Measurements from ENCODE around the gene SERPINB8.
"Not testable (repeated sequence)": the region's sequence is repeated elsewhere in the genome, so short reads cannot be mapped to it uniquely, and the experiment has no call there.

The SERPINB8 gene

GRCh38 chr18:63969942-63970808 lies at the start of gene SERPINB8:
SERPINB8 (plus strand) TSS chr18:63970081; CDS start chr18:63978309, 8,228 bp downstream.
- peak; percentile 71 to 85 for DNase-seq

GRCh38 chr18:63922049-63922448 lies 47.8 kb upstream of the SERPINB8 start:
- DNase-seq = no peak

- DNase-seq = no peak
Observed at GRCh38 chr18:63924551-63924950, 45.3 kb upstream of the SERPINB8 start.

- DNase-seq = no peak
Observed at GRCh38 chr18:63928331-63928730, 41.5 kb upstream of the SERPINB8 start.

GRCh38 chr18:63929369-63929768 lies 40.5 kb upstream of the SERPINB8 start:
- DNase-seq = not testable (repeated sequence)

GRCh38 chr18:63930773-63931354 lies 39.0 kb upstream of the SERPINB8 start:
- DNase-seq = no peak

GRCh38 chr18:63936156-63936931 lies 33.5 kb upstream of the SERPINB8 start:
- DNase-seq = peak; percentile 20 to 60

GRCh38 chr18:63936932-63937393 lies 32.9 kb upstream of the SERPINB8 start:
- no peak for DNase-seq

- DNase-seq = no peak
Observed at GRCh38 chr18:63940008-63940407, 29.9 kb upstream of the SERPINB8 start.

- not testable (repeated sequence) for DNase-seq
Observed at GRCh38 chr18:63940543-63941050, 29.3 kb upstream of the SERPINB8 start.

- DNase-seq = no peak
Observed at GRCh38 chr18:63947051-63947790, 22.7 kb upstream of the SERPINB8 start.

GRCh38 chr18:63949068-63949737 lies 20.7 kb upstream of the SERPINB8 start, which contains the start of gene HMSD:
HMSD (plus strand) TSS chr18:63949301; CDS start chr18:63953456, 4,155 bp downstream.
- DNase-seq = no peak

- no peak for DNase-seq
Observed at GRCh38 chr18:63951302-63951705, 18.6 kb upstream of the SERPINB8 start.

- DNase-seq = no peak
Observed at GRCh38 chr18:63953811-63954210, 16.1 kb upstream of the SERPINB8 start.

- no peak for DNase-seq
Observed at GRCh38 chr18:63956755-63957154, 13.1 kb upstream of the SERPINB8 start.

- DNase-seq = no peak
Observed at GRCh38 chr18:63960891-63961290, 9.0 kb upstream of the SERPINB8 start.

GRCh38 chr18:63961435-63961980 lies 8.4 kb upstream of the SERPINB8 start:
- no peak for DNase-seq

GRCh38 chr18:63962137-63962536 lies 7.7 kb upstream of the SERPINB8 start:
- no peak for DNase-seq

- DNase-seq = peak in 1 of 2 experiments; percentile 68
Observed at GRCh38 chr18:63963615-63964256, 6.1 kb upstream of the SERPINB8 start.

GRCh38 chr18:63964908-63965307 lies 5.0 kb upstream of the SERPINB8 start:
- DNase-seq = no peak
